Limb (tissue), 2 donors: ENCODE measurements around the gene MPST.

Source experiments
- DNase-seq, 2 donors: peaks; one replicate each; pipeline ENCODE4 v3.0.0-alpha.2; 2016; ENCODE audit errors: extremely low spot score in 2 of 2

The MPST gene

GRCh38 chr22:37043828-37044538 is 24.4 kb downstream of the MPST start:
- no peak for DNase-seq

GRCh38 chr22:37044634-37045625 is 25.4 kb downstream of the MPST start:
- no peak for DNase-seq

GRCh38 chr22:37045958-37046357 is 26.4 kb downstream of the MPST start:
- DNase-seq, result no peak

- DNase-seq, result no peak
Measured at GRCh38 chr22:37046589-37046988, 27.0 kb downstream of the MPST start.

- no peak for DNase-seq
Measured at GRCh38 chr22:37047006-37047405, 27.5 kb downstream of the MPST start.

GRCh38 chr22:37048133-37048532 is 28.6 kb downstream of the MPST start:
- DNase-seq, result no peak

- no peak for DNase-seq
Measured at GRCh38 chr22:37049224-37049623, 29.7 kb downstream of the MPST start.

GRCh38 chr22:37050913-37051312 is 31.4 kb downstream of the MPST start:
- DNase-seq, result no peak

GRCh38 chr22:37051391-37052385 is 32.1 kb downstream of the MPST start, which contains the start of gene KCTD17:
KCTD17 (plus strand) TSS chr22:37051742; CDS start chr22:37051761, 19 bp downstream.
- DNase-seq, result peak; percentile 67 to 87

GRCh38 chr22:37052386-37053309 is 33.1 kb downstream of the MPST start:
- DNase-seq, result no peak

- no peak for DNase-seq
Measured at GRCh38 chr22:37053310-37054055, 33.9 kb downstream of the MPST start.

GRCh38 chr22:37054056-37054395 is 34.5 kb downstream of the MPST start:
- DNase-seq, result no peak

- no peak for DNase-seq
Measured at GRCh38 chr22:37054600-37055365, 35.2 kb downstream of the MPST start.

GRCh38 chr22:37056246-37056645 is 36.7 kb downstream of the MPST start:
- DNase-seq, result no peak

- DNase-seq, result no peak
Measured at GRCh38 chr22:37057226-37057625, 37.7 kb downstream of the MPST start.

GRCh38 chr22:37057796-37058510 is 38.4 kb downstream of the MPST start:
- DNase-seq, result no peak

- no peak for DNase-seq
Measured at GRCh38 chr22:37058917-37059701, 39.6 kb downstream of the MPST start.
